Measurements from ENCODE around the gene PRCP.

PRCP gene

GRCh38 chr11:82862379-82862778 is 37.9 kb downstream of the PRCP start:
- Histone ChIP-seq H3K9me3 (ENCODE audit: insufficient read depth, low read length) (no peaks in the 10 kb centered on the region), H3K36me3 (ENCODE audit: low read length) (no peaks in the 10 kb centered on the region), H3K27me3 (ENCODE audit: low read length) (no peaks in the 10 kb centered on the region), H3K9me2 (replicated peaks; ENCODE audit: insufficient read depth, low read length) (no peaks in the 10 kb centered on the region), H3K4me3 (ENCODE audit: insufficient read depth, low read length, poor library complexity, severe bottlenecking) (no peak overlapping the region), H3K79me2 (ENCODE audit: insufficient read depth, low read length) (no peaks in the 10 kb centered on the region), H3F3A (ENCODE audit: insufficient read depth) (no peaks in the 10 kb centered on the region), H2AFZ (ENCODE audit: low read depth, low read length, severe bottlenecking) (no peak overlapping the region), H3K4me2 (ENCODE audit: low read depth, low read length, poor library complexity, severe bottlenecking) (no peak overlapping the region), H3K9ac (ENCODE audit: low read length) (no peak overlapping the region), H4K20me1 (ENCODE audit: low read depth, low read length) (no peaks in the 10 kb centered on the region), H3K27ac (ENCODE audit: low read depth, low read length) (no peak overlapping the region)
- no peak for TF ChIP-seq CTCF (IDR thresholded peaks at IDR 0.05; ENCODE audit: insufficient read depth, low read length, poor library complexity, severe bottlenecking)
- no peak for TF ChIP-seq EZH2phosphoT487 (conservative IDR thresholded peaks at IDR 0.05; ENCODE audit: low read length)

GRCh38 chr11:82859750-82860149 is 40.5 kb downstream of the PRCP start:
- no peaks in the 10 kb centered on the region for H3K9me3 ChIP-seq (ENCODE audit: insufficient read depth, low read length)
- TF ChIP-seq EZH2phosphoT487 (conservative IDR thresholded peaks at IDR 0.05; ENCODE audit: low read length) (no peak), CTCF (IDR thresholded peaks at IDR 0.05; ENCODE audit: insufficient read depth, low read length, poor library complexity, severe bottlenecking) (no peak)
- no peak overlapping the region for H3K4me3 ChIP-seq (ENCODE audit: insufficient read depth, low read length, poor library complexity, severe bottlenecking)
- no peak overlapping the region for H3K27ac ChIP-seq (ENCODE audit: low read depth, low read length)
- H3K9me2 ChIP-seq (replicated peaks; ENCODE audit: insufficient read depth, low read length) = no peaks in the 10 kb centered on the region
- H3K9ac ChIP-seq (ENCODE audit: low read length) = no peak overlapping the region
- no peak overlapping the region for H2AFZ ChIP-seq (ENCODE audit: low read depth, low read length, severe bottlenecking)
- H3F3A ChIP-seq (ENCODE audit: insufficient read depth) = no peaks in the 10 kb centered on the region
- no peaks in the 10 kb centered on the region for H3K36me3 ChIP-seq (ENCODE audit: low read length)
- no peak overlapping the region for H3K4me2 ChIP-seq (ENCODE audit: low read depth, low read length, poor library complexity, severe bottlenecking)
- no peaks in the 10 kb centered on the region for H4K20me1 ChIP-seq (ENCODE audit: low read depth, low read length)
- no peaks in the 10 kb centered on the region for H3K79me2 ChIP-seq (ENCODE audit: insufficient read depth, low read length)
- H3K27me3 ChIP-seq (ENCODE audit: low read length) = no peaks in the 10 kb centered on the region

- Histone ChIP-seq H2AFZ (ENCODE audit: low read depth, low read length, severe bottlenecking) (no peak overlapping the region), H3K9me3 (ENCODE audit: insufficient read depth, low read length) (no peaks in the 10 kb centered on the region), H3K9ac (ENCODE audit: low read length) (no peak overlapping the region), H3K36me3 (ENCODE audit: low read length) (no peaks in the 10 kb centered on the region), H4K20me1 (ENCODE audit: low read depth, low read length) (no peaks in the 10 kb centered on the region), H3K4me3 (ENCODE audit: insufficient read depth, low read length, poor library complexity, severe bottlenecking) (no peak overlapping the region), H3K27me3 (ENCODE audit: low read length) (no peaks in the 10 kb centered on the region), H3K4me2 (ENCODE audit: low read depth, low read length, poor library complexity, severe bottlenecking) (no peak overlapping the region), H3K9me2 (replicated peaks; ENCODE audit: insufficient read depth, low read length) (no peaks in the 10 kb centered on the region), H3K79me2 (ENCODE audit: insufficient read depth, low read length) (no peaks in the 10 kb centered on the region), H3K27ac (ENCODE audit: low read depth, low read length) (no peak overlapping the region), H3F3A (ENCODE audit: insufficient read depth) (no peaks in the 10 kb centered on the region)
- no peak for TF ChIP-seq CTCF (IDR thresholded peaks at IDR 0.05; ENCODE audit: insufficient read depth, low read length, poor library complexity, severe bottlenecking)
- TF ChIP-seq EZH2phosphoT487 (conservative IDR thresholded peaks at IDR 0.05; ENCODE audit: low read length) = no peak
Observed at GRCh38 chr11:82858556-82859091, 41.6 kb downstream of the PRCP start.
